Epithelial cell of proximal tubule (primary cell): ENCODE data around the gene AKIP1. TPM values are rescaled to one million over a fixed set of nuclear protein-coding genes. Genes with fewer than 3 reads are reported as not detected.
A peak's percentile ranks its signal among the peaks of the same experiment; 100 is the strongest.

Experiments used
- DNase-seq: peaks from one replicate; pipeline ENCODE4 v3.0.0-alpha.2; 2011; ENCODE audit warnings: low read depth
- H3K4me3 ChIP-seq: 2 replicates; pipeline ENCODE4 v1.5.1; 2011; ENCODE audit warnings: low read depth, mild to moderate bottlenecking, low read length
- CTCF ChIP-seq: conservative IDR thresholded peaks from 2 replicates; pipeline ENCODE4 v1.5.1; 2012; ENCODE audit warnings: low read depth, mild to moderate bottlenecking, low read length
- total RNA-seq: library from RNA; depleted of rRNA; stranded (reverse); fragments of >200 nt; gene quantifications from 2 replicates; pipeline ENCODE4 v1.2.3, GENCODE V29; 2015

AKIP1 gene
- total RNA-seq: 29.7 and 49.6 TPM in 2 replicates

- peak within 1 kb of the TSS; percentile 96 for H3K4me3 ChIP-seq
- TF ChIP-seq CTCF: no peak
- DNase-seq: peak; percentile 13
These were observed at the start of gene AKIP1 for GRCh38 chr11:8911029-8911823. TSS of gene AKIP1 (plus strand) at chr11:8911189. CDS start at chr11:8911450, 261 bp downstream.

- no peak overlapping the region for H3K4me3 ChIP-seq
- peak; percentile 50 for DNase-seq
- TF ChIP-seq CTCF: no peak
These were observed 47.2 kb upstream of the AKIP1 start for GRCh38 chr11:8863838-8864237.

GRCh38 chr11:8865304-8865703 is 45.7 kb upstream of the AKIP1 start:
- TF ChIP-seq CTCF: no peak
- H3K4me3 ChIP-seq: no peak overlapping the region

GRCh38 chr11:8867035-8867434 is 44.0 kb upstream of the AKIP1 start:
- no peak overlapping the region for H3K4me3 ChIP-seq
- DNase-seq: no peak
- TF ChIP-seq CTCF: no peak

More at GRCh38 chr11:8865304-8865703, 45.7 kb upstream of the AKIP1 start:
- no peak for DNase-seq

- TF ChIP-seq CTCF: no peak
- no peak for DNase-seq
- H3K4me3 ChIP-seq: no peak overlapping the region
These were observed 42.9 kb upstream of the AKIP1 start for GRCh38 chr11:8867931-8868631.

- no peak for TF ChIP-seq CTCF
- peak overlapping the region; percentile 89 for H3K4me3 ChIP-seq
- no peak for DNase-seq
These were observed 40.4 kb upstream of the AKIP1 start for GRCh38 chr11:8870411-8871170.
